SIG-M5 treated with dmso at 0.1 percent for 504 hours (cell line): ENCODE data around the gene DLG2.
"Not testable (repeated sequence)": the region's sequence is repeated elsewhere in the genome, so short reads cannot be mapped to it uniquely, and the experiment has no call there.

Experiments
- DNase-seq: peaks from one replicate; lab custom pipeline; 2025; ENCODE audit not compliant: unreplicated experiment; lab: John Stamatoyannopoulos, UW

Gene DLG2

DNA sequence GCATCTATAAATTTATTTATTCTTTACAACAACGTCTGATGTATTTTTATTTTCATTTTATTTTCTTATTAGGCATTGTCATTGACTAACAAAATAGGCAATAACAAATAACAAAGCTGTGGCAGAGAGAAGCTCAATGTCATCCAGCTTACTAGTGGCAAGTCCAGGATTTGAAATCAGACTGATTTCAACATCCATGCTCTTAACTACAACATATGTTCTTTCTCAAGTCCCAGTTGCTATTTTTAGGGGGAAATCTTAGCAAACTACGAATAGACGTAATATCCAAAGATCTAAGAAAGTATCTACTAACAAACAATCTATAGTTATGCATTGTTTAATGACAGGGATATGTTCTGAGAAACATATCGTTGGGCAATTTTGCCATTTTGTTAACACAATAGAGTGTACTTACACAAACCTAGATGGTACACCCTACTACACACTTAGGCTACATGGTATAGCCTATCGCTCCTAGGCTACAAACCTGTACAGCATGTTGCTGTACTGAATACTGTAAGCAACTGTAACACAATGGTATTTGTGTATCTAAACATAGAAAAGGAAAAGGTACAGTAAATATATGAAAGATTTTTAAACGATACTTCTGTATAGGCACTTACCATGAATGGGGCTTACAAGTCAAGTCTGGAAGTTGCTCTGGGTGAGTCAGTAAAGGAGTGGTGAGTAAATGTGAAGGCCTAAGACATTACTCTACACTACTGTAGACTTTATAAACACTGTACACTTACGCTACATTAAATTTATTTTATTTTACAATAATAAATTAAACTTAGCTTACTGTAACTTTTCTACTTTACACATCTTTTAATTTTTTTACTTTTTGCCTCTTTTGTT lies 151.3 kb downstream of the DLG2 start:
- peak; percentile 49 for DNase-seq

GRCh38 chr11:85472953-85473352 lies 154.2 kb downstream of the DLG2 start:
- DNase-seq = no peak

DNA sequence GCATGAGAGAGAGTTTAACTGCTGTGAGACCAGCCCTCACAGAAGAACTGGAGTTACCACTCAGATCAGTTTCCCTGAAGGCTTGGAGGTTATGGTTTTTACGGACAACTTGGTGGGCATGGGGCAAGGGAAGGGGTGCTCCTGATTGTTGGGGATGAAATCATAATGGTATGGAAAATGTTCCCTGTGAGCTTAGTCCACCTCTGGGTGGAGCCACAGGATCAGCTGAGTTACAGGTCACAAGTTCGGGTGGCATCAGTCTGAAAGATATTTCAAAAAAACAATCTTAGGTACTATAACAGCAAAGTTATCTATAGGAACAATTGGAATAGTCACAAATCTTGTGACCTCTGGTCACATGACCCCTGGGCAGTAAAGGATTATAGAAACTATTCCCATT lies 162.9 kb downstream of the DLG2 start:
- no peak for DNase-seq

DNA sequence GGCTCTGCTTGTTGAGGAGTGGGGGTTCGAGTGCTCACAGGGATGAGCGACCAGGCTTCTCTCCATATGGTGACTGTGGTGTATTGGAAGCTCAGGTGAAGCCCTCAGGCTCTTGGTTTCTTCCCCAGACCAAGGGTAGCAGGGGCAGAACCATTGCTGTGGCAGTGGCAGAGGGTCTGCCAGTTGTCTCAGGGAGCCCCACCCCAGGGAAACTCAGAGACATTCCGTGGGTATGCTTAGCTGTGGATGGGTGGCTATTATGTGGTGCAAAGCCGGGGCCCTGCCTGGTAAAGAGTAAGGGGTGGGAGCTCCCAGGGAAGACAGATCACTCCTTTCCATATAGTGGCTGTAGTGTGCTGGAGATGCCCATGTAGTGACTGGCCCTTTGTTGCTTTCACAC lies 167.8 kb downstream of the DLG2 start:
- DNase-seq = no peak

DNA sequence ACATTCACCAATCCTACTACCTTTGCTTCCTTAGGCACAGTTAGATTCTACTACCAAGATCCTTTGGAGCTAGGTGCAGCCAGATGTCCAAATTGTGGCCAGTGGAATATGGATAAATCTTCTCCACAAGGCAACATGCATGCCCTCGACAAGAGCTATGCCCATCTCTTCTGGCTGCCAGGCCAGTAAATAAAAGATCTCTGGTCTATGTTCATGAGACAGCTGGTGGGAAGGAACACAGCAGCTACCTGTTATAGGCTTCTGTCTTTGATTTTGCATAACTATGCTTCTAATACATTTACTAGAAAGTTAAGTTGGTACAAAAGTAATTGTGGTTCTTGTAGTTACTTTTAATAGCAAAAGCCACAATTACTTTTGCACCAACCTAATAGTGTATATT lies 182.7 kb downstream of the DLG2 start:
- DNase-seq = no peak

DNA sequence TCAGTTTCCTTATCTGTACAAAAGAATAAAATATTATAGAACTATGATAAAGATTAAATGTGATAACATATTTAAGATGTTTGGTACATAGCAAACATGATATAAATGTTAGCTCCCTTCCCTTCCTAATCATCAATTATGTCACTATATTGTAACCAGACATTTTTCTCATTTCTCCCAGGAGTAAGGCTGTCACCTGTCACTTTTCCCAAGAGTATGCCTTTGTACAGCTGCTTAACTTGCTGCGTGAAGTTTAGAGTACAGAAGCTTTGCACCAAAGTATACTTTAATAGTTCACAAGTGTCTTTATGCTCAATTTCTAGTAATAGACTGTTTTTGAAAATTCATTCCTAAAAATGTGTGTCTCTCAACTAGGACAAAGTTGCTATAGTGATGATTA lies 186.9 kb downstream of the DLG2 start:
- DNase-seq = no peak

GRCh38 chr11:85438328-85438727 lies 188.8 kb downstream of the DLG2 start:
- DNase-seq = no peak

GRCh38 chr11:85431319-85431718 lies 195.8 kb downstream of the DLG2 start:
- no peak for DNase-seq

DNA sequence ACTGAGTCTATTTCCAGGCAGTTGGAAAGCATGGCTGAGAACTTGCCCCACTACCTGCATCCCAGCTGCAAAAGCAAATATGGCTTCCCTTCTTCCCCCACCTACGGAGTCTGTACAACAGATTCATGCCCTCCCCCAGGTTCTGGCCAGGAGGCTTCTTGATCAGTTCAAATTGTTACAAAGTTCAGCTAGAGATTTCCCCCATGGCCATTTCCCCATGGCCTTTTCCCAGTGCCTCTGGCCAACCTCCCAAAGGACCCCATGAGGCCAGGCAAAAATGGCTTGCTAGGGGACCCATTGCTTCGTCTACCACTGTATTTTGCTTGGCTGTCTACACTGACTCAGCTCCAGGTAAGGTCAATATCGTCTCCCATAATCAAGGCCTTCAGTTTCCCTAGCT lies 203.3 kb downstream of the DLG2 start:
- DNase-seq = no peak

- no peak for DNase-seq
Observed at GRCh38 chr11:85423316-85423715, 203.8 kb downstream of the DLG2 start.

- DNase-seq = no peak
Observed at GRCh38 chr11:85414175-85414574, 213.0 kb downstream of the DLG2 start.

- DNase-seq = no peak
Observed at GRCh38 chr11:85407648-85408047, 219.5 kb downstream of the DLG2 start.

GRCh38 chr11:85406841-85407240 lies 220.3 kb downstream of the DLG2 start:
- no peak for DNase-seq

DNA sequence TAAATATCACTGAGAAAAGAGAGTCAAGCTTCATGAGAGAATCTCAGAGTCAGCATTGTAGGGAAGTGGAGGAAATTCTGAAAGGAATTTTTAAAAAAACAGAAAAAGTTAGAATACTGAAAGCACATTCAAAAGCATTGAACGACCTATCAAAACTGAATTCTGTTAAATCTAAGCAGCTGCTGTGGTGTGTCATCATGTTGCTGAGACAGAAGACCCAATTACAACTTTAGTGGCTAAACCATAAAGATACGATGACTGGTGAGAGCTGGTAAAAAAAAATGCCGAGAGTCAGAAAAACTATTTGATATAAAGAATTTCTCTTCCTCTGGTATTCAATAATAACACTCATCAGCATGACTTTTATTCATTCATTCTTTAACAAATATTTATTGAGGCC lies 220.8 kb downstream of the DLG2 start:
- no peak for DNase-seq

DNA sequence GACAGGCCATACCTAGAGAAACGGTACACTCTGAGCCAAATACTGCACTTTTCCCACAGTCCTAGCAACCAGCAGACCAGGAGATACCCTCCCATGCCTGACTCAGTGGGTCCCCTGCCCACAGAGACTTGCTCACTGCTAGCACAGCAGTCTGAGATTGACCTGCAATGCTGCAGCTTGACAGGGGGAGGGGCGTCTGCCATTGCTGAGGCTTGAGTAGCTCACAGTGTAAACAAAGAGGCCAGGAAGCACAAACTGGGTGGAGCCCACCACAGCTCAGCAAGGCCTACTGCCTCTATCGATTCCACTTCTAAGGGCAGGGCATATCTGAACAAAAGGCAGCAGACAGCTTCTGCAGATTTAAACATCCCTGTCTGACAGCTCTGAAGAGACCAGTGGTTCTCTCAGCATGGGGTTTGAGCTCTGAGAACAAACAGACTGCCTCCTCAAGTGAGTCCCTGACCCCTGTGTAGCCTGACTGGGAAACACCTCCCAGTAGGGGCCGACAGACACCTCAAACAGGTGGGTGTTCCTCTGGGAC lies 231.6 kb downstream of the DLG2 start:
- DNase-seq = not testable (repeated sequence)

DNA sequence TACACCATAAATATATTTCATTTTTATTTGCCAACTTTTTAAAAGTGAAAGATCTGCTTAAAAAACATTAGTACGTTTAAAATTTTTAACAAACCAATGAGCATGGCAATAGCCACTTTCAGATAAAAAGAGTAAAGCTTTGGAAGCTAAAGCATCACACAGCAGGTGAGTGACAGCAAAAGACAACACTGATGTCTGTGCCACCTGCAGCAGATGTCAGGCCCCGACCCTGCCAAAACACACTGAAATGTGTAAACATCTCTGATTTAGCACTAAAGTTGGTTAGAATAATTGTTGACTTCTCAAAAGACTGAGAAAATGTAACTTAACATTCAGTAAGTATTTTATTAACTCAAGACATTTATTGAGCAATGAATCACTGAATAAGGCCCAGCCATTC lies 232.9 kb downstream of the DLG2 start:
- no peak for DNase-seq

DNA sequence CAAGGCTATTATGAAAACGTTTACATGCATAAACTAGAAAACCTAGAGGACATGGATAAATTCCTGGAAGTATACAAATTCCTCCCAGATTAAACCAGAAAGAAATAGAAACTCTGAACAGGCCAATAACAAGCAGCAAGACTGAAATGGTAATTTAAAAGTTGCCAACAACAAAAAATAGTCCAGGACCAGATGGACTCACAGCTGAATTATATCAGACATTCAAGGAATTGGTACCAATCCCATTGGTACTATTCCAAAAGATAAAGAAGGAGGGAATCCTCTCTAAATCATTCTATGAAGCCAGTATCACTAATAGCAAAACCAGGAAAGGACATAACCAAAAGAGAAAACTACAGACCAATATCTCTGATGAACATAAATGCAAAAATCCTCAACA lies 236.0 kb downstream of the DLG2 start:
- DNase-seq = no peak

- no peak for DNase-seq
Observed at GRCh38 chr11:85385547-85385946, 241.6 kb downstream of the DLG2 start.

DNA sequence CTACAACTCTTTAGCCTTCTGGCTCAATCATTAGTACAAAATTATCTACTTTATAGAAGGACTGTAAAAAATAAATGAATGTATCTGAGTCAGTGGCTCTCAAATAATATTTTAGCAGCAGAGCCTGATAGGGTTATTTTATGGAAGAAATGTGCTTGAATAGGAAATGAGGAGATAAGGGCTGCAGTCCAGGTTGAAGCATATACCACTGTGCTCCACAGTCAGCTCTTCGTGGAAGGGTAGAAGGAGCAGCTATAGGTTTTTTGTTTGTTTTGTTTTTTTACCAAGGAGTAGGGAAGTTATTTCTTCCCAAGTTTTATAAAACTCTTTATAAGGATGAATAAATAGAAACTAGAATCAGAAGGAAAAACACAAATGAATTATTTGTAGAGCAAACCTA lies 242.0 kb downstream of the DLG2 start:
- no peak for DNase-seq

GRCh38 chr11:85379066-85379465 lies 248.1 kb downstream of the DLG2 start:
- no peak for DNase-seq

GRCh38 chr11:85377901-85378300 lies 249.2 kb downstream of the DLG2 start:
- DNase-seq = no peak

- DNase-seq = no peak
Observed at GRCh38 chr11:85359859-85360258, 267.3 kb downstream of the DLG2 start.

GRCh38 chr11:85355921-85356320 lies 271.2 kb downstream of the DLG2 start:
- DNase-seq = no peak
